Upper lobe of left lung (tissue), 6 donors: ENCODE results near the gene CDK11A. TPM values are rescaled to one million over a fixed set of nuclear protein-coding genes. Genes with fewer than 3 reads are reported as not detected.
A peak's percentile ranks its signal among the peaks of the same experiment; 100 is the strongest.

Experiments
- ATAC-seq, 2 donors: fragments of 200-7000 bp; cut with Tn5 transposase; one replicate each; pipeline ENCODE4 v1.9.1; 2022; ENCODE audit warnings: mild to moderate bottlenecking in 2 of 2, moderate library complexity in 2 of 2; ENCODE audit not compliant: low FRiP score in 2 of 2
- DNase-seq, 2 donors: peaks; one replicate each; pipeline ENCODE4 v3.0.0-alpha.2; 2019 to 2020
- H3K27ac ChIP-seq, 4 donors: fragments of 200-600 bp; sonication (generic); one replicate each; pipeline ENCODE4 v1.5.1; 2016 to 2019
- H3K27me3 ChIP-seq, 4 donors: fragments of 200-600 bp; sonication (generic); one replicate each; pipeline ENCODE4 v1.5.1; 2017 to 2019
- H3K36me3 ChIP-seq, 4 donors: fragments of 200-600 bp; sonication (generic); one replicate each; pipeline ENCODE4 v1.5.1; 2016 to 2019
- H3K4me1 ChIP-seq, 4 donors: fragments of 200-600 bp; sonication (generic); one replicate each; pipeline ENCODE4 v1.5.1; 2018 to 2019
- H3K4me3 ChIP-seq, 4 donors: fragments of 200-600 bp; sonication (generic); one replicate each; pipeline ENCODE4 v1.5.1; 2017 to 2019; ENCODE audit warnings: mild to moderate bottlenecking in 2 of 4, moderate library complexity in 1 of 4
- H3K9me3 ChIP-seq, 4 donors: fragments of 200-600 bp; sonication (generic); one replicate each; pipeline ENCODE4 v1.5.1; 2018 to 2019
- EP300 ChIP-seq, 4 donors: sonication (generic); formaldehyde crosslinking; IDR thresholded peaks; one replicate each; pipeline ENCODE4 v1.5.1; 2017; ENCODE audit warnings: antibody characterized with exemption in 4 of 4, control low read depth in 2 of 4
- POLR2A ChIP-seq, 4 donors: fragments of 450-650 bp; IDR thresholded peaks; one replicate each; pipeline ENCODE4 v1.5.1; 2016 to 2017; ENCODE audit warnings: antibody characterized with exemption in 4 of 4, mild to moderate bottlenecking in 2 of 4
- POLR2AphosphoS5 ChIP-seq, 2 donors: sonication (generic); formaldehyde crosslinking; IDR thresholded peaks; one replicate each; pipeline ENCODE4 v1.5.1; 2017; ENCODE audit warnings: antibody characterized with exemption in 2 of 2
- WGBS, 2 donors: methylation state at CpG; one replicate each; pipeline ENCODE4 v1.1.5; 2017 to 2018; 5-methylcytosine and 5-hydroxymethylcytosine counted together
- total RNA-seq, 6 donors: library from RNA; depleted of rRNA in 4 of 6; stranded (reverse); fragments of >200 nt in 4 of 6; gene quantifications; one replicate each; pipeline versions ENCODE4 v1.1.0 to v1.2.1, GENCODE V29; 2016 to 2021
- TF ChIP-seq, protein P1 (sequence below), 6 experiments: fragments of 450-650 bp in 4 of 6; fragments of 200-600 bp in 2 of 6; sonication (generic) in 2 of 6; IDR thresholded peaks; one replicate each; pipeline ENCODE4 v1.5.1; 2016 to 2019; ENCODE audit warnings: antibody characterized with exemption in 6 of 6
- donor health status: DM: no; HTN: no; CAD: no; lungs with moderate emphysema.
- donor health status: DM: no; HTN: yes; CAD: no; lungs with severe emphysema.

CDK11A gene
- total RNA-seq, 6 donors from 2014 or later, result 23.9 to 417 (median 54.5) TPM

DNA sequence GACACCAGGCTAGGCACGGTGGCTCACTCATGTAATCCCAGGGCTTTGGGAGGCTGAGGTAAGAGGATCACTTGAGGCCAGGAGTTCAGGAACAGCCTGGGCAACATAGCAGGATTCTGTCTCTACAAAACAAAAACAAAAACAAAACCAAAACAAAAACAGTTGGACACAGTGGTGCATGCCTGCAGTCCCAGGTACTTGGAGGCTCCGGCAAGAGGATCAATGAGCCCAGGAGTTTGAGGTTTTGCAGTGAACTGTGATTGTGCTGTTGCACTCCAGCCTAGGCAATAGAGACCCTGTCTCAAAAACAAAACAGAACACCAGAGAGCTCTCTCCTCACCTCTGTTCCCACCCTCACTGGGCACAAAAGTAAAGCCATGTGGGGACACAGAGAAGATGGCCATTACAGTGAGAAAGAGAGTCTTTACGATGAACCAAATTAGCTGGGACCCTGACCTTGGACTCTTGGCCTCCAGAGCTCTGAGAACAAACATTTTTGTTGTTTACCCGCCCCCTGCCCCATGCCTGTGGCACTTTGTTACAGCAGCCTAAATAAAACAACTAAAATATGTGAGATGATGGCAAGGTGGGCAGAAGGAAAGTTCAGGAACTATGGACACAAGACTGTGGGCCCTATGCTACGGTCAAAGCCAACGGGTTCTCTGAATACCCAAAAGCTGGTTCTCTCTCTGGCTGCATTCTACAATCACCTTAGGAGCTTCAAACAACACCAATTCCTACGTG lies 44.3 kb upstream of the CDK11A start:
- Histone ChIP-seq H3K4me3 (no peak overlapping the region), H3K36me3 (peaks cover 10 to 42% (median 21%) of the 10 kb centered on the region in 4 donors), H3K27me3 (no peaks in the 10 kb centered on the region), H3K4me1 (peaks cover 4 to 25% (median 12%) of the 10 kb centered on the region in 4 donors), H3K27ac (no peak overlapping the region), H3K9me3 (no peaks in the 10 kb centered on the region)
- WGBS, 2 donors, result 92 to 95% methylated on average over 7 of the region's 7 CpGs
- no peak for DNase-seq
- no peak for ATAC-seq
- TF ChIP-seq POLR2A (IDR thresholded peaks at IDR 0.05) (no peak), POLR2AphosphoS5 (IDR thresholded peaks at IDR 0.05) (no peak), EP300 (IDR thresholded peaks at IDR 0.05) (no peak)
- TF ChIP-seq, protein P1, sequence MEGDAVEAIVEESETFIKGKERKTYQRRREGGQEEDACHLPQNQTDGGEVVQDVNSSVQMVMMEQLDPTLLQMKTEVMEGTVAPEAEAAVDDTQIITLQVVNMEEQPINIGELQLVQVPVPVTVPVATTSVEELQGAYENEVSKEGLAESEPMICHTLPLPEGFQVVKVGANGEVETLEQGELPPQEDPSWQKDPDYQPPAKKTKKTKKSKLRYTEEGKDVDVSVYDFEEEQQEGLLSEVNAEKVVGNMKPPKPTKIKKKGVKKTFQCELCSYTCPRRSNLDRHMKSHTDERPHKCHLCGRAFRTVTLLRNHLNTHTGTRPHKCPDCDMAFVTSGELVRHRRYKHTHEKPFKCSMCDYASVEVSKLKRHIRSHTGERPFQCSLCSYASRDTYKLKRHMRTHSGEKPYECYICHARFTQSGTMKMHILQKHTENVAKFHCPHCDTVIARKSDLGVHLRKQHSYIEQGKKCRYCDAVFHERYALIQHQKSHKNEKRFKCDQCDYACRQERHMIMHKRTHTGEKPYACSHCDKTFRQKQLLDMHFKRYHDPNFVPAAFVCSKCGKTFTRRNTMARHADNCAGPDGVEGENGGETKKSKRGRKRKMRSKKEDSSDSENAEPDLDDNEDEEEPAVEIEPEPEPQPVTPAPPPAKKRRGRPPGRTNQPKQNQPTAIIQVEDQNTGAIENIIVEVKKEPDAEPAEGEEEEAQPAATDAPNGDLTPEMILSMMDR (IDR thresholded peaks at IDR 0.05), result no peak

GRCh38 chr1:1764876-1765470 lies 40.8 kb upstream of the CDK11A start:
- TF ChIP-seq, protein P1 (IDR thresholded peaks at IDR 0.05), result no peak
- TF ChIP-seq POLR2AphosphoS5 (IDR thresholded peaks at IDR 0.05), result no peak
- DNase-seq (peak in 1 of 2 donors; percentile 58), ATAC-seq (no peak)
- Histone ChIP-seq H3K27ac (peak overlapping the region in 3 of 4 donors; percentile 4 to 72 (median 43)), H3K36me3 (peaks cover 20 to 61% (median 38%) of the 10 kb centered on the region in 4 donors), H3K4me1 (peaks cover 4 to 26% (median 12%) of the 10 kb centered on the region in 4 donors), H3K9me3 (no peaks in the 10 kb centered on the region), H3K4me3 (no peak overlapping the region), H3K27me3 (no peaks in the 10 kb centered on the region)
- 77% methylated on average over 18 to 22 of the region's 23 CpGs for WGBS, 2 donors

GRCh38 chr1:1763657-1764621 lies 39.8 kb upstream of the CDK11A start:
- ATAC-seq (peak; percentile 85 to 91), DNase-seq (peak; percentile 87 to 96)
- no peaks in the 10 kb centered on the region for H3K27me3 ChIP-seq
- peaks cover 11 to 34% (median 20%) of the 10 kb centered on the region in 4 donors for H3K4me1 ChIP-seq
- H3K36me3 ChIP-seq, result peaks cover 20 to 69% (median 48%) of the 10 kb centered on the region in 4 donors
- H3K27ac ChIP-seq, result peak overlapping the region in 3 of 4 donors; percentile 4 to 72 (median 43)
- 65 to 80% methylated on average over 15 to 29 of the region's 32 CpGs for WGBS, 2 donors
- H3K9me3 ChIP-seq, result no peaks in the 10 kb centered on the region
- TF ChIP-seq, protein P1 (IDR thresholded peaks at IDR 0.05), result peak in 4 of 6 experiments; percentile 18 to 73 (median 24)
- TF ChIP-seq POLR2A (IDR thresholded peaks at IDR 0.05) (no peak), POLR2AphosphoS5 (IDR thresholded peaks at IDR 0.05) (peak; percentile 56 to 65)
- no peak overlapping the region for H3K4me3 ChIP-seq

- H3K27ac ChIP-seq, result no peak overlapping the region
- peaks cover 20 to 85% (median 58%) of the 10 kb centered on the region in 4 donors for H3K36me3 ChIP-seq
- H3K4me3 ChIP-seq, result no peak overlapping the region
- ATAC-seq (no peak), DNase-seq (no peak)
- peaks cover 17 to 44% (median 35%) of the 10 kb centered on the region in 4 donors for H3K4me1 ChIP-seq
- no peaks in the 10 kb centered on the region for H3K9me3 ChIP-seq
- 91 to 97% methylated on average over 19 to 23 of the region's 23 CpGs for WGBS, 2 donors
- no peak for TF ChIP-seq POLR2A (IDR thresholded peaks at IDR 0.05)
- TF ChIP-seq POLR2AphosphoS5 (IDR thresholded peaks at IDR 0.05), result no peak
- TF ChIP-seq, protein P1 (IDR thresholded peaks at IDR 0.05), result no peak
- no peak for TF ChIP-seq EP300 (IDR thresholded peaks at IDR 0.05)
- H3K27me3 ChIP-seq, result no peaks in the 10 kb centered on the region
Observed at GRCh38 chr1:1761504-1762376, 37.6 kb upstream of the CDK11A start.
